NCI-H2081 treated with DMSO at 0.1 percent for 48 hours (cell line): ENCODE measurements around the gene FAM151B.
"Not testable (repeated sequence)": the region's sequence is repeated elsewhere in the genome, so short reads cannot be mapped to it uniquely, and the experiment has no call there.

ENCODE experiments used
- DNase-seq: peaks from one replicate; lab custom pipeline; 2025; lab: John Stamatoyannopoulos, UW

Gene FAM151B, protein sequence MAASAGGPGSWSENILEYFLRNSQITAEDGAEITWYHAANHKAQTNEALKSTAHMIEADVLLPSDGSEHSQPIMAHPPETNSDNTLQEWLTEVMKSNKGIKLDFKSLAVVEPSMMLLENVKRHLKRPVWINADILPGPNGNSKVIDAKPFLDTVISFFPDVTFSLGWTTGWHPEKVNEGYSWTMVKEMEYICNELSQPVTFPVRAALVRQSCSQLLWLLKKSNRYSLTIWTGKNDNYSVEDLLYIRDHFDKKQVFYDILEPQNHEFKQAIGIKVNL

DNA sequence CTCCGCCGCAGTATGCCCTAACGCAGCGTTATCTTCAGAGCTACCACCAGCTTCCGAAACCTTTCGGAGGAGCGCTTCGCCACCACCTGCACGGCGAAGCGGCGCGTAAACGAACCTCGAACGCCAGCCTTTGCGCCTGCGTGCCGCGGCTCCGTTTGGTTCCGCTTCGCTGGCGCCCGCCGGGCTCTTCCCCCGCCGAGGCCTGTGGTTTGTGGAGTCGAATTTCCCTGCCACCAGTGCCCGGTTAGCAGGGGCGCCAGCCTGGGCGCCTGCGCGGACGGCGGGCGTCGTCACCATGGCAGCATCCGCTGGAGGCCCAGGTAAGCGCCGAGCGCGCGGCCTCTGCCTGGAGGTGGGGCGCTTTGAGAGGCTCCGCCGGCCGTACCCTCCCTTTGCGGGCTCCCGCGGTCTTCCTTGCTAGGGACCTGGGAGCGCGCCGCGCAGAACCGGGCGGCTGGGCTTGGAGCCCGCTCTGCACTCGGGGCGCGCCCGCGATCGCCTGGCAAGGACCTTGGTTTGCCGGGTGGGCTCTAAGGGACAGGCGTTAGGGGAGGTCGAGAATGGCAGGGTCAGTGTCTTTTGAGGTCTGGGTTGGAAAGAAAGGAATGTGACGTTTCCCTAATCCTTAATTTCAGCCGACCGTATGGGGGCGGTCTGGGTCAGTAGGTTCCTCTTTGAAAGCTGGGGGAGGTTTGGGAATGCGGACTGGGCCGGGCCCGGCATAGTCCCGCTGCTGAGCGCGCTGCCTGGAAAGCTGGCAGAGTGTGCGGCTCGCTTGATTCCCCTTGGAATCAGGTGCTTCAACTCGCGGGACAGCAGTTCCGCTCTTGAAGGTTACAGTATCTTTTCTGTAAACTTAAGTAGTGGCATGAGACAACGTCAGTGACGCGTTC is at the start of gene FAM151B:
FAM151B (plus strand) TSS at position 272 of the 893 bp plus-strand sequence; CDS start at position 296, 24 bp downstream.
- DNase-seq = peak; percentile 80

DNA sequence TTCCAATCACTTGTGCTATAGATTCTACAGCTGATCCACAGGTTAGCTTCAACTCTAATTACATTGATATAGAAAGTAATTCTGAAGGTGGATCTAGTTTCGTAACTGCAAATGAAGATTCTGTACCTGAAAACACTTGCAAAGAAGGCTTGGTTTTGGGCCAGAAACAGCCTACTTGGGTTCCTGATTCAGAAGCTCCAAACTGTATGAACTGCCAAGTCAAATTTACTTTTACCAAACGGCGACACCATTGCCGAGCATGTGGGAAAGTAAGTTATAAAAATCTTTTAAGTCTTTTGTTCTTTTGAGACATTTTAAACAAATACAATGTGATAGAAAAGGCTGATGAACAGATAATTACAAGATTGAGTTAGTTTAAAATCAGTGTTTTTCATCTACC is 49.2 kb upstream of the FAM151B start:
- no peak for DNase-seq

DNA sequence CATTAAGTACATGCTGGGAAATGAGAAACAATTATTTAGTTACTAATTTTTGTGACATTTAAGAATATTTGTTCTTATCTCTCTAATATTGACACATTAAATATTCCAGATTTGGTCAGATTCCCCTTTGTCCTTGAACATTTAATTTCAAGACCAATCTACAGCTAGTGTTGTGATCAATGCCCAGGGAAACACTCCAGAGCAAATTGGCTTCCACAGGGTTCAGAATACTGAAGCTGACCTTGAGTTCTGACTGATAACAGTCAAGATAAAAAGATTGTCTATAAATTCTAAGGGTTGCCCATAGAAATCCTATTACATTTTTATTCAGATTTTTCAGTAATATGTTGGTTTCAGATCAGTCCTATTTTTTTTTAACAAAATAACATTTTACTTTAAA is 48.7 kb upstream of the FAM151B start:
- DNase-seq = no peak

DNA sequence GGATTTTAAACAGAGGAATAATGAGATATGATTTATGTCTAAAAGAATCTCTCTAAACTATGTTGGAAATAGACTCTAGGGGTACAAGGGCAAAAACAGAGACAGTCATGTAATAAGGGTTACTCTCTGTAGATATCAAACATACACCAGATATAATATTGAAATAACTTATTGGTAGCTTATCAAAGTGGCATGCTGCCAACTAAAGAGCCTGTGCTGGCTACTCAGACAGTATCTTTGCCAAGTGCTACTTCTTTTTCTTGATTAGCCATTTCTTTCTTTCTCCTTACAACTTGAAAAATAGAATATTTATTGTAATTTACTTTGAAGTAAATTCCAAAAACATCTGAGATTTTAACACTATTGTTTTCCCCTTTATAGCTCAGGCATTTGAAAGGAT is 45.2 kb upstream of the FAM151B start:
- DNase-seq = no peak

DNA sequence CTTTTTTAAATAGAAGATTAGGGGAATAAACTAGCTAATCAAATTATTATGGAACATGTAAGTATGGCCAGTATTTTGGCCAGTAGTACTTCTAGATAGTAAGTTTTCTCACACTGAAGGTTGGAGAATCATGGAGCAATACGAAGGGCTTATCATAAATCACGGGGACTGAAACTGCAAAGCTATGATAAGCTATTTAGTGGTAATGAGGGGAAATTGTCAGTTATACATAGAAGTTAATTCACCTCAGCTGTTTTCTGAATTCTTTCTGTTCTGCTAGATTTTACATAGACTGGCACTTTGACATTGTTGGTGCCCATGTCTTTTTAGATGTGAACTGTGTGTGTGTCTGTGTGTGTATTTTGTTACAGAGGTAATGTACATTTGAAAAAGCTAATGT is 34.5 kb upstream of the FAM151B start:
- DNase-seq = no peak

DNA sequence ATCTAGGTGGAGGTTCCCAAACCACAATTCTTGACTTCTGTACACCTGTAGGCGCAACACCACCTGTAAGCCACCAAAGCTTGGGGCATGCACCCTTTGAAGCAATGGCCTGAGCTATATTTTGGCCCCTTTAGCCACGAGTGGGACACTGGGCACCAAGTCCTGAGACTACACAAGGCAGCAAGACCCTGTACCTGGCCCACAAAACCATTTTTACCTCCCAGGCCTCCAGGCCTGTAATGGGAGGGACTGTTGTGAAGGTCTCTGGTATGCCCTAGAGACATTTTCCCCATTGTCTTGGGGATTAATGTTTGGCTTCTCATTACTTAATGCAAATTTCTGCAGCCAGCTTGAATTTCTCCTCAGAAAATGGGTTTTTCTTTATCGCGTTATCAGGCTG is 24.6 kb upstream of the FAM151B start:
- DNase-seq = no peak

- DNase-seq = no peak
Measured at GRCh38 chr5:80466669-80467485, 21.0 kb upstream of the FAM151B start.

DNA sequence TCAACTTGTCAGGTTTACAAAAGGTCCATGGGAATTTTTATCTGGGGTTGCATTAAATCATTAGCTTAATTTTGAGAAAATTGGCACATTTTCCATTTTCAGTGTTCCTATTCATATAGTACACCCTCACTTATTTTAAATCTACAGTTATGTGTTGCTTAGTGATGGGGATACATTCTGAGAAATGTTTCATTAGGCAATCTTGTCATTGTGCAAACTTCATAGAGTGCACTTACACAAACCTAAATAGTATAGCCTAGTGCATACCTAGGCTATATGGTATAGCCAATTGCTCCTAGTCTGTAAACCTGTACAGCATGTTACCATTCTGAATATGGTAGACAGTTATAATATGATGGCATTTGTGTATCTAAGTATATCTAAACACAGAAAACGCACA is 19.8 kb upstream of the FAM151B start:
- no peak for DNase-seq

DNA sequence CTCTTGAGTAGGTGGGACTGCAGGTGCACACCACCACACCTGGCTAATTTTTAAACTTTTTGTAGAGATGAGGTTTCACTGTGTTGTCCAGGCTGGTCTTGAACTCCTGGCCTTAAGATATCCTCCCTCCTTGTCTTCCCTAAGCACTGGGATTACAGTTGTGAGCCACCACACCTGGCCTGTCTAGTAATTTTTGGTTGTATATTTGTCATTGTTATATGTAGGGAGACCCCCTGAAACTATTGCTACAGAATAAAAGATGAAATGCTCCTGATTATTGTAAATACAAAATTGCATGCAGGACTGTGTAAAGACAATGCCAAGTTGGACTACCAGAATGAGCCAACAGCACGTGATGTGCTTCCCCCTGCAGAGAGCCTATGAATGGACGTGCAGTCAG is 17.3 kb upstream of the FAM151B start:
- not testable (repeated sequence) for DNase-seq

DNA sequence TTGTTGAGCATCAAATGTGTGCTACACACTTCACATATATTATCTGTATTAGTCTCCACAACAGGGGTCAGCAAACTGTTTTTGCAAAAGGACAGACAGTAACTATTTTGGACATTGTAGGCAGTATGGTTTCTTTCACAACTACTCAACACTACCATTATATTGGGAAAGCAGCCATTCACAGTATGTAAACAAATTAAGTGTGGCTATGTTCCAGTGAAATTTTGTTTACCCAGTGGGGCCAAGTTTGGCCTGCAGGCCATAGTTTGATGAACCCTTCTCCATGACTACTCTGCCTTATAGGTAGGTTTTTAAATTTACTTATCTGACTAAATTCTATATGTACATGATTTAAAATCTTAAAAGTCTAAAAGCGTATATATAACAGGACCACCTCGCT is 13.0 kb upstream of the FAM151B start:
- DNase-seq = no peak

DNA sequence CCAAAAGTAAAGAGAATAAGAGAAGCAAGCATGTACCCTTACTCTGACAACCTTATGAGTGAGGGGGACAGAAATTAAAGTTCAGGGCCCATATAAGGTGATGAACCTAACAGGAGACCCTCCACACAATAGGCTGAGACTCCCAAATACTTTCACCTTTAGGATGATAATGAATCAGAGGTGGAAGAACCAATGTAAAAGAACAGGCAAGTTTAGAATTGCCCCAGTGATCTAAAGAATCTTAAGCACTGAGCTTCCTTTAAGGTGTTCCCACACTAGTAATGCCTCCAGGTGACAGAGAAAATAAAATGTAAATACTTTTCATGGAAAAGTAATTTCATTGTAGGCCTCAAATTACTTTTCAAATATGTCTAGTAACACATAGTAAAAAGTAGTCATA is 8.2 kb upstream of the FAM151B start:
- DNase-seq = no peak

DNA sequence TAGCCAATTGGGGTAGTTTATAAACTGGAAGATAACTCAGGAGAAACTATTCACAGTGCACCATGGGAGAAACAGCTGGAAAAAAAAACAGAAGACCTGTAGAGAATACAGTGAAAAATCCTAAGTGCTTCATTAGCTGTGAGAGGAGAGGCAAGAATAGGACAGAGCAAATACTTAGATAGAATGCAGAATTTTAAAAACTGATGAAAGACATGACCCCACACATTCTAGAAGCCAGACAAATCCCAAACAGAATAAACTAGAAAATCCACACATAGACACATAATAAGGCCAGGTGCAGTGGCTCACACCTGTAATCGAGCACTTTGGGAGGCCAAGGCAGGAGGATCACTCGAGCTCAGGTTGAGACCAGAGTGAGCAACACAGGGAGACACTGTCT is 7.5 kb upstream of the FAM151B start:
- no peak for DNase-seq

GRCh38 chr5:80481019-80481893 is 6.6 kb upstream of the FAM151B start:
- DNase-seq = no peak

- no peak for DNase-seq
Measured at GRCh38 chr5:80482578-80482977, 5.3 kb upstream of the FAM151B start.

GRCh38 chr5:80483636-80484232 is 4.2 kb upstream of the FAM151B start:
- no peak for DNase-seq

GRCh38 chr5:80487444-80487828 is 464 bp upstream of the FAM151B start:
- no peak for DNase-seq

- DNase-seq = no peak
Measured at GRCh38 chr5:80491296-80491695, 3.4 kb downstream of the FAM151B start.

GRCh38 chr5:80492741-80493140 is 4.8 kb downstream of the FAM151B start:
- DNase-seq = no peak

GRCh38 chr5:80493443-80493842 is 5.5 kb downstream of the FAM151B start:
- not testable (repeated sequence) for DNase-seq

GRCh38 chr5:80495891-80496290 is 8.0 kb downstream of the FAM151B start:
- no peak for DNase-seq

GRCh38 chr5:80502800-80503199 is 14.9 kb downstream of the FAM151B start:
- DNase-seq = no peak
